GM19025 (cell line): ENCODE measurements around the gene CLEC4A.
"Not testable (repeated sequence)": the region's sequence is repeated elsewhere in the genome, so short reads cannot be mapped to it uniquely, and the experiment has no call there.

Source experiments
- ATAC-seq: cut with Tn5 transposase; IDR thresholded peaks from one replicate; pipeline ENCODE4 v1.9.1; 2021; ENCODE audit warnings: mild to moderate bottlenecking, low read depth, moderate library complexity; ENCODE audit not compliant: unreplicated experiment

Gene CLEC4A

GRCh38 chr12:8133636-8134397, 10.4 kb downstream of the CLEC4A start:
- not testable (repeated sequence) for ATAC-seq

GRCh38 chr12:8134398-8134930, 11.0 kb downstream of the CLEC4A start:
- not testable (repeated sequence) for ATAC-seq

GRCh38 chr12:8141647-8142046, 18.2 kb downstream of the CLEC4A start:
- not testable (repeated sequence) for ATAC-seq

- no peak for ATAC-seq
These were observed 19.8 kb downstream of the CLEC4A start for GRCh38 chr12:8143261-8143660.

- no peak for ATAC-seq
These were observed 22.5 kb downstream of the CLEC4A start for GRCh38 chr12:8145754-8146441.

DNA sequence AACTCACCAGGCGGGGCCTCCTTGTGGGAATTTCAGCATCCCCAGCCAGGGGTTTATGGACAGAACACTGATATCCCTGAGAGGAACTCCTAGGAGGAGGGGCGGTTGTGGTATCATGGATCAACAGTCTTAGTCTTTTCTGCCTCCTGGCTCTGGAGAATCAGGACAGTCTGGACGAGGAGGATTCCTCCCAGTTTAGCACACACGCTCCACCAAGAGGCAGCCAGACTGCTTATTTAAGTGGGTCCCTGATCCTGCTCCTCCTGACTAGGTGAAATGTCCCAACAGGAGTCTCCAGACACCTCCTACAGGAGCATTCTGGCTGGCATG, 23.0 kb downstream of the CLEC4A start:
- ATAC-seq = no peak

DNA sequence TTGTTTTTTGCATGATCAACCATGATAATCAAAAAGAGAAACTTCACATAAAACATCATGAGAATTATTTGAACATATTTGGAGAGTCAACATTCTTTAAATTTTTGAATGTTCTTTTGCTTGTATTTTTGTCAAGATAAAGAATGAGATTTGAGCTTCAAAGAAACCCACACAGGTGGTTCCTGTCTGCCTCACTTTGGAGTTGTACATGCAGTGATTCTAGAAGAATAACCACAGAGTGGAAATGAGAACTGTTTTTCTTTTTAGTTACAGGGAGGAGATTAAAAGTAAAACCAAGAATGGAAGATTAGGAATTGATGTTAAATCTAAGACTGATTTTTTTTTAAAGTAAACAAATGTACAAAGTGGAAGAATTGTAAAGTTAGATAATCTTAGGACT, 31.1 kb downstream of the CLEC4A start:
- no peak for ATAC-seq

GRCh38 chr12:8156416-8156815, 33.0 kb downstream of the CLEC4A start:
- ATAC-seq = no peak

GRCh38 chr12:8156845-8157244, 33.4 kb downstream of the CLEC4A start, which contains the start of gene ZNF705A:
ZNF705A (plus strand) TSS chr12:8157015; CDS start chr12:8172626, 15,611 bp downstream.
- no peak for ATAC-seq

DNA sequence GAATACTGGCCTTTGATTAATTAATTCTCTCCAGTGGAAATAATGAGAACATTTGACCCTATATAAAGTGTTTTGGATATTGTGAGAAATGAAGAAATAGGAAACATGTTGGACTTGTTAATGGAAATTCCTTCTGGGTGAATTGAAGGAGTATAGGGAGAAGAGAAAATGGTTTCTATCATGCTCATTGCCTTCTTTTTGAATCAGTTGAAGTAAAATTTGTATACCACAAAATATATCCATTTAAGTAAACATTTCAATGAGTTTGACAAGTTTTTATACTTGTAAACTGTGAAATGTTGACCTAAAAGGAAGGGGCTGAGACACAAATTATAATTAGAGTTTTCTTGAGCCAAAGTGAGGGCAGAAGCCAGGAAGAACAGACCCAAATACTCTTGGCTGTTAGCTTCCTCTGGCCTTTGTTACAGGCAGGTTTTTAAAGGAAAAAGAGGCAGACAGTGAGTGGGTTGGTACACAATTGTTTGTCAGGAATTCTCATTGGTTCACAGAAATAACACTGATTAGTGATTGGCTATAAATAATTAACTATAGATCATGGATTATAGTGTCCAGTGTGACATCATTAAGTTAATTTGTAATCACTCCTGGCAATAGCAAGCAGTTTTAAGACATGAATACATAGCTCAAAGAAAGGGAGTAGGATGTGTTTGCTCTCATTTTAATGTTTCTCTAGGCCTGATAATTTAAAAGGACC, 34.2 kb downstream of the CLEC4A start:
- ATAC-seq = no peak

DNA sequence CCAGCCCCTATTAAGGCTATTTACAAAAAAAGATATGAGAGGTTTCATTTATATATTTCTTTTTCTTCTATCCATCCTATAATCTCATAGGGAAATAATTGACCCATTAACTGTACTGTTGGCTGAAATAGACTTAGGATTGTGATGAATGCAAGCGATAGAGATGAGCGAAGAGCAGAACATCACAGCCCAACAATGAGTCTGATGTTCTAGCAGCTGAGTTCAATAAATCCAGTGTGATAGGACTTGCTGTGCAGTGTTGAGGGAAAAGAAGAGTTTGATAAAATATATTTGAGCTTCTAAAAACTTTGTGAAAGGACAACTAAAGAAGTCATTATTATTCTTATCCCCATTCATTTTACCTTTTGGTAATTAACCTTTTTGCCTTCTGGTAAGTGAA, 49.5 kb downstream of the CLEC4A start:
- not testable (repeated sequence) for ATAC-seq

- ATAC-seq = not testable (repeated sequence)
These were observed 56.7 kb downstream of the CLEC4A start for GRCh38 chr12:8179989-8180585.

GRCh38 chr12:8181271-8181670, 57.9 kb downstream of the CLEC4A start:
- ATAC-seq = not testable (repeated sequence)

- ATAC-seq = not testable (repeated sequence)
These were observed 59.5 kb downstream of the CLEC4A start for GRCh38 chr12:8182923-8183322.

GRCh38 chr12:8183346-8183745, 59.9 kb downstream of the CLEC4A start:
- not testable (repeated sequence) for ATAC-seq

DNA sequence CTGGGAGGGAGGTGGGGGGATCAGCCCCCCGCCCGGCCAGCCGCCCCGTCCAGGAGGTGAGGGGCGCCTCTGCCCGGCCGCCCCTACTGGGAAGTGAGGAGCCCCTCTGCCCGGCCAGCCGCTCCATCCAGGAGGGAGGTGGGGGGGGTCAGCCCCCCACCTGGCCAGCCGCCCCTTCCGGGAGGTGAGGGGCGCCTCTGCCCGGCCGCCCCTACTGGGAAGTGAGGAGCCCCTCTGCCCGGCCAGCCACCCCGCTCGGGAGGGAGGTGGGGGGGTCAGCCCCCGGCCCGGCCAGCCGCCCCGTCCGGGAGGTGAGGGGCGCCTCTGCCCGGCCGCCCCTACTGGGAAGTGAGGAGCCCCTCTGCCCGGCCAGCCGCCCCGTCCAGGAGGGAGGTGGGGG, 60.8 kb downstream of the CLEC4A start:
- not testable (repeated sequence) for ATAC-seq

DNA sequence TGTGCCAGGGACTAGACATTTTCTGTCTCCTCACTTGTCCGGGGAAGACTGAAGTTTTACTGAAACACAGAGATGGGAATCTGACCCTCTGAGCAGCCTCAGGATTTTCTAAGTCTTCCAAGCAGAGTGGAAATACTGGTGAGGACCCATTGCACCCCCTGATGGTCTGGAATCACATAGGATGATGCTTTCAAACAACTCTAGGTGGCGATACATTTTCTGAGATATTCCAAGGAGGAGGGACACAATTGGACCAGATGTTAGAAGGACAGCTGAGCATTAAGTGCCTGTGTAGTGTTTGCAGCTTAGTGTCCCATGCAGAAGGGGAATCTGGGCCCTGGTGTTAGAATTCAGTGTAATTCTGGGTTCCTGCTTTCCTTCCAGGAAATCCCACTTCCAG, 64.7 kb downstream of the CLEC4A start:
- not testable (repeated sequence) for ATAC-seq
